Prostate gland (tissue), 2 donors: ENCODE data around the gene CLDND2. TPM values are rescaled to one million over a fixed set of nuclear protein-coding genes. Genes with fewer than 3 reads are reported as not detected.

Experiments used
- DNase-seq: peaks from one replicate; pipeline ENCODE4 v3.0.0-alpha.2; 2019; ENCODE audit warnings: low spot score
- H3K27ac ChIP-seq, 2 donors: fragments of 200-600 bp; sonication (generic); 2 replicates each; pipeline ENCODE4 v1.5.1; 2017 to 2019
- H3K27me3 ChIP-seq: fragments of 200-600 bp; sonication (generic); replicated peaks from 2 replicates; pipeline ENCODE4 v1.5.1; 2019; ENCODE audit not compliant: insufficient read depth
- H3K36me3 ChIP-seq, 2 donors: fragments of 200-600 bp; sonication (generic); 1 replicate in 1 of 2; 2 replicates in 1 of 2; pipeline versions ENCODE4 v1.5.1 to v1.8.1; 2017 to 2019
- H3K4me1 ChIP-seq: fragments of 200-600 bp; sonication (generic); replicated peaks from 2 replicates; pipeline ENCODE4 v1.5.1; 2019
- H3K4me3 ChIP-seq, 2 donors: fragments of 200-600 bp; sonication (generic); 2 replicates each; pipeline ENCODE4 v1.5.1; 2017 to 2019
- H3K9me3 ChIP-seq: fragments of 200-600 bp; sonication (generic); 2 replicates; pipeline ENCODE4 v1.5.1; 2017
- CTCF ChIP-seq, 4 experiments: fragments of 200-600 bp in 2 of 4; fragments of 450-650 bp in 2 of 4; sonication (generic) in 2 of 4; IDR thresholded peaks; 1 replicate in 3 of 4; 2 replicates in 1 of 4; pipeline ENCODE4 v1.5.1; 2016 to 2019; ENCODE audit warnings: antibody characterized with exemption in 4 of 4, mild to moderate bottlenecking in 2 of 4, moderate library complexity in 2 of 4
- POLR2A ChIP-seq: fragments of 450-650 bp; IDR thresholded peaks from one replicate; pipeline ENCODE4 v1.6.1; 2016; ENCODE audit warnings: antibody characterized with exemption, mild to moderate bottlenecking
- POLR2AphosphoS5 ChIP-seq: sonication (generic); formaldehyde crosslinking; IDR thresholded peaks from one replicate; pipeline ENCODE4 v1.6.1; 2017; ENCODE audit warnings: antibody characterized with exemption
- WGBS: methylation state at CpG from one replicate; pipeline ENCODE4 v1.1.5; 2018; 5-methylcytosine and 5-hydroxymethylcytosine counted together
- intact Hi-C: fragments of 100-400 bp; cut with DNase I; formaldehyde crosslinking; loops from one replicate; pipeline ENCODE4 v1.14.2; 2022
- total RNA-seq, 2 donors: library from RNA; depleted of rRNA; stranded (reverse); fragments of >200 nt; gene quantifications; one replicate each; pipeline ENCODE4 v1.1.0, GENCODE V29; 2016

The CLDND2 gene
- total RNA-seq, 2 donors from 2014 or later, result 4.2 TPM; not detected in 1

- H3K27me3 ChIP-seq, result no peaks in the 10 kb centered on the region
- no peaks in the 10 kb centered on the region for H3K36me3 ChIP-seq
- no peak for DNase-seq
- H3K9me3 ChIP-seq, result no peaks in the 10 kb centered on the region
- TF ChIP-seq POLR2A, result no peak
- TF ChIP-seq CTCF (IDR thresholded peaks at IDR 0.05), result no peak
- no peak for TF ChIP-seq POLR2AphosphoS5
- no peaks in the 10 kb centered on the region for H3K4me1 ChIP-seq
- intact Hi-C loops, result no loop called here
- no peak overlapping the region for H3K4me3 ChIP-seq
- WGBS, result 86% methylated on average over 10 of the region's 10 CpGs
- H3K27ac ChIP-seq, result no peak overlapping the region
Measured at GRCh38 chr19:51347209-51347928, 21.4 kb downstream of the CLDND2 start.

- no peaks in the 10 kb centered on the region for H3K9me3 ChIP-seq
- H3K4me1 ChIP-seq, result no peaks in the 10 kb centered on the region
- intact Hi-C loops, result no loop called here
- WGBS, result 89% methylated on average over 17 of the region's 17 CpGs
- no peak for DNase-seq
- no peaks in the 10 kb centered on the region for H3K27me3 ChIP-seq
- no peaks in the 10 kb centered on the region for H3K36me3 ChIP-seq
- no peak overlapping the region for H3K4me3 ChIP-seq
- no peak overlapping the region for H3K27ac ChIP-seq
- no peak for TF ChIP-seq POLR2AphosphoS5
- TF ChIP-seq POLR2A, result no peak
- no peak for TF ChIP-seq CTCF (IDR thresholded peaks at IDR 0.05)
Measured at GRCh38 chr19:51346742-51347141, 22.1 kb downstream of the CLDND2 start.

- Histone ChIP-seq H3K4me3 (no peak overlapping the region), H3K9me3 (no peaks in the 10 kb centered on the region), H3K36me3 (no peaks in the 10 kb centered on the region), H3K4me1 (no peaks in the 10 kb centered on the region), H3K27me3 (no peaks in the 10 kb centered on the region), H3K27ac (no peak overlapping the region)
- WGBS, result 97% methylated on average over 9 of the region's 9 CpGs
- TF ChIP-seq CTCF (IDR thresholded peaks at IDR 0.05) (no peak), POLR2A (no peak), POLR2AphosphoS5 (no peak)
- intact Hi-C loops, result no loop called here
- DNase-seq, result no peak
Measured at GRCh38 chr19:51345076-51345620, 23.7 kb downstream of the CLDND2 start.

GRCh38 chr19:51342631-51343569, 25.9 kb downstream of the CLDND2 start:
- no peak overlapping the region for H3K4me3 ChIP-seq
- no peaks in the 10 kb centered on the region for H3K9me3 ChIP-seq
- H3K4me1 ChIP-seq, result no peaks in the 10 kb centered on the region
- DNase-seq, result no peak
- WGBS, result 42% methylated on average over 9 of the region's 9 CpGs
- no peaks in the 10 kb centered on the region for H3K36me3 ChIP-seq
- intact Hi-C loops, result no loop called here
- no peaks in the 10 kb centered on the region for H3K27me3 ChIP-seq
- no peak overlapping the region for H3K27ac ChIP-seq
- TF ChIP-seq POLR2A, result no peak
- no peak for TF ChIP-seq CTCF (IDR thresholded peaks at IDR 0.05)
- TF ChIP-seq POLR2AphosphoS5, result no peak
